SW480 (cell line): ENCODE results near the gene GAK.

Source experiments
- DNase-seq: peaks from one replicate; pipeline ENCODE4 v3.0.0-alpha.2; 2016; ENCODE audit warnings: low spot score

The GAK gene

DNA sequence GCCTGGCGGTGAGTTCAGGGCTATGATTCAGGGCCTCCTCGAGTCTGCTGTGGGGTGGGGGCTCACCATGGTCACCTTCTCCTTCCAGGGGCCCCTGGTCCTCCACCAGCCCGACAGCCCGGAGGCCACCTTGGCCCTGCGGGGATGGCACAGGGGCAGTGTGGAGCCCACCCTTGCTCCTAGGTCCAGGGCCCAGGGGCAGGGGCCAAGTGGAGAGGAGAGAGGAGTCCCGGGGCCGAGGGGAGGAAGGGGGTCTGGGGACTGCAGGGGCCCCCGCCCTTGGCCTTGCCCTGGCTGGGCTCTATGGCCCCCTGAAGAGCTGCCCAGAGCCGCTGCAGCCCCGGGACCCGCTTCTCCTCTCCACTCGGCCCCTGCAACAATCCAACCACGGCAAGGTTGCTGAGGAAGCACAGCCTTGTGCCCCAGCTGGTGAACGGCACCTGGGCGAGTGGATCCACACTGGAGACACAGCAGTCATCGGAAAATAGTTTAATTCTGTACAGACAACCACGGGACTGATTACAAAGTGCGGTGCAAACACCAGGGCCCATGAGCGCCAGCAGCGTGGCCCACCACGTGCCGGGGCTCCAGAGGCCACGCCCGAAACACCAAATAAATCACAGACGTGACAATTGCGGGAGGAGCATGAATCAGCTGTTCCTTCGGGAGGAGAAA is 83.2 kb downstream of the GAK start:
- DNase-seq, result no peak

DNA sequence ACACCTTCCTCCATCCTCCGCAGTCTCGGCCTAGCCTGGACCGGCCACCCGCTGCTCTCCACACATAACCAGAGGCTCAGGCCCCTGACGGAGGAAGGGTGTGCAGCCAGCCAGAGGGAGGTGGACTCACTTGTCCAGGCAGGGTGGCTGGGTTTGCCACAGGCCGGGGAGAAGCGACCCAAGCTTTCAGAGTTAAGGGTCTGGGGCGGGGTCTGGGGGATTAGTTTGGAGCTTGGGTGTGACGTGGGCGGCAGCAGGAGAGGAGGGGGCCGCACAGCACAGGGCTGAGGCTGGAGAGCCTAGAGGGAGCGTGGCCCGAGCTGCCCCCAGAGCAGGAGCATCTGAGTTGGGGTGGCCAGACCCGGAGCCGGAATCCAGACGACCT is 83.8 kb downstream of the GAK start:
- DNase-seq, result no peak

DNA sequence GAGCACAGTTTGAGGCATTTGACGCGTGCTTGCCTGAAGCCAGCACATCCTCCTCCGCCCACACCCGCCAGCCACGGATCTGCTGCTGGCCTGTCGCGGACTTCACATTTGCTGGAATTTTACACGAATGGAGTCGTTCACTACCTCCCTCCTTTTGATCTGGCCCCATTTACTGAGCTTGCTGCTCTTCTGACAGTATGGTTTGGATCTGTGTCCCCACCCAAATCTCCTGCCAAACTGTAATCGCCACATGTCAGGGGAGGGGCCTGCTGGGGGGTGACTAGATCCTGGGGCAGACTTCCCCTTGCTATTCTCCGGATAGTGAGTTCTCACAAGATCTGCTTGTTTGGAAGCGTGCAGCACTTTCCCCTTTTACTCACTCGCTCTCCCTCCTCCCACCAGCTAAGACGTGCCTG is 86.3 kb downstream of the GAK start:
- DNase-seq, result no peak

DNA sequence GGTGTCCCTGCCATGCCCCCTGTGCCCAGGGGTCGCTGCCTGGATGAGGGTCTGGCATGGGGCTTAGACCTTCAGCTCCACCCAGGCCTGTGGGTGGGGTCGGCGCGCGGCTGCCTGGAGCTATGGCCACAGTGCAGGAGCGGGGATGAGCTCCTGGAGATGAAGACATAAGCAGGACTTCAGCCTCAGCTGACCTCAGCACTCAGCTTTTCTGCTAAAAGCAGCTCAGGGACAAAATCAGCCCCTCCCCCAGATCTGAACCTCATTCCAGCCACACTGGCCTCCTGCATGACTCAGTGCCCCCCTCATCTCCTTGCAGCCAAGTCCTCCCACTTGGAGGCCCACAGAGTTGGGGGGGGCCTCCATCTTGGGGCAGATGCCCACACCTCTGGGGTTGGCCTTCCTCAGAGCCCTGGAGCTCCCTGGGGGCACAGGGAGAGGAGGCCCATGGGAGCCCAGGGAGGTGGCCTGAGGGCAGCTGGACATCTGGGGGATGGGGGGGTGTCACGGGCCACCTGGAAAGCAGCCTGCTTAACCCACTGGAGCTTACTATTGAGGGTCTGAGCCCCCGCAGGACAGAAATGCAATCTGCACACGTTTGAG is 86.8 kb downstream of the GAK start:
- no peak for DNase-seq

DNA sequence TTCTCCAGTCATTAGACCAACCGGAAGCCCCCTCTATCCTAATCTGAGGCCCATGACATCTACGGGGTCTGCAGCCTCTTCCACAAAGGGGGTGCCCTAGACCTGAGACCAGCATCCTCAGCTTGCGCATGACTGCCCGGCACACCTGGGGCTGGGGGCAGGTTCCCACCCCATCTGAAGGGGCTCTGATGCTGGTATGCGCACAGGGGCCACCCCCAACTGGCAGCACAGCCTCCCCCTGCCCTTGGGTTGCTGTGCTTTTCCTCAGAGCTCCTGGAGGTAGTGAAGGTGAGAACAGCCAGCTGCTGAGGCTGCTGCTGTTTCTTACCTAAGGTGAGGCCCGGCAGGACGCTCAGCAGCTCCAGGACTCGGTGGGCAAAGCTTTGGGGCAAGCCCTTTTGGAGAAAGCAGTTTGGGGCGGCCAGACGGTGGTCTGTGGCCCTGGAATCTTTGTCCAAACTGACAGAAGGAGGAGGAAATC is 87.3 kb downstream of the GAK start:
- no peak for DNase-seq

DNA sequence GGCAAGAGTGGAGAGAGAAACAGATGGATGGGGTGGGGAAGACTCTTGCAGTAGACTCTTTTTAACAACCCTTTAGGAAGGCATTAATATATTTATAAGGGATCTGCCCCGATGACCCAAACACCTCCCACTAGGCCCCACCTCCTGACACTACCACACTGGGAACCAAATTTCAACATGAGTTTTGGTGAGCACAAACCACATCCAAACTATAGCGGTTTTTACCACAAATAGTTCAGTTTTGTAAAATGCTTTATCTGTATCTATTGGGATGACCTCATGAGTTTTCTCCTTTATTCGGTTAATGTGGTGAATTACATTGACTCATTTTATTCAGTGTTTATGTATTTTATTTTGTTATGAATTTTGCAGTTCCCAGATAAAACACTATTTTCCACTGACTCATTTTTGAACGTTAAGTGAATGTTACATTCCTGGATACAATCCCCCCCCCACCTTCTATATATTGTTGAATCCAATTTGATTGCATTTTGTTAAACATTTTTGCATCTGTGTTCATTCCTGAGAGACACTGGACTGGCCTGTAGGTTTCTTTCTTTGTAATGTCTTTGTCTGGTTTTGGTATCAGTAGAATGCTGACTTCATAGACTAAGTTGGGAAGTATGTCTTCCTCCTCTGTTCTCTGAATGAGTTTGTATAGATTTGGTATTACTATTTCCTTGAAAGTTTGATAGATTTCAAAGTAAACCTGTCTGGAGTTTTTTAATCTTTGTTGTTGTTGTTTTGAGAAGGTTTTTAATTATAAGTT is 92.3 kb downstream of the GAK start:
- no peak for DNase-seq

DNA sequence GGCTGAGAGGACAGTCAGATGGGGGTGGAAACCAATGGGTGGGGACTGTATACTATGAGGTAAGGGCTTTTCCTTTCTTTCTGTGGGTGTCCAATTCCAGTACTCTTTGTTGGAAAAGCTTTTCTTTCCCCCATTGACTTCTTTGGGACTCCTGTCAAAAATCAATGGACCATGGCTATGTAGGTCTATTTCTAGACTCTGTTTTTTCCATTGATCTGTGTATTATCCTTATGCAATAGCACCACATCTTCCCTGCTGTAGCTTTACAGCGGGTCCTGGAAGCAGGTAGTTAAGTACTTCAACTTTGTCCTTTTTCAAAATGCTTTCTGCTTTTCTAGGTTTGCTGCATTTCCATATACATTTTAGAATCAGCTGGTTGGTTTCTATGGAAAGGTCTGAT is 94.3 kb downstream of the GAK start:
- no peak for DNase-seq

DNA sequence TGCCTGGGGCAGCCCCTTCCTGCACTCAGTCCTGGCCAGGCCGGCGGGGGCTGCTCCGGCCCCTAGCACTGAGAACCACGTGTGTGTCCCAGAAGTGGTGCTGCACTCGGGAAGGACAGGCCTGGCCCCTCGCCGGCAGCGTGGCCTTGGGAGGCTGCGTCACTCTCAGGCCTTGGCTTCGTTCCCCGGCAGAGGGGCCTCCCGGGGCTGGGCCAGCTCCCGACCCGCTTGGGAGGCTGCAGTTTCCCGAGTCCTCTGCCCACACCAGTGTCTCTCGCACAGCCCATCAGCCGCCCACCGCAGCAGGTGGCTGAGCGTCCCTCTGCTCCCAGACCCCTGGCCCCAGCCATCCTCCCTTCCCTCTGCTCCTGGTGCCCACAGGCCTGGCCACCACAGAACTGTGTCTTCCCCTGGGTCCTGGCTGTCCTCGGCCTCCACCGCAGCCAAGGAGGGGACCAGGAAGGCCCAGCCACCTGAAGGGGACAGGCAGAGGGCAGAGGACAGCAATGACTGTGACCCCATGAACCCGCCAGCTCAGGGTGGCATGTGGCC is 95.3 kb downstream of the GAK start:
- DNase-seq, result no peak

DNA sequence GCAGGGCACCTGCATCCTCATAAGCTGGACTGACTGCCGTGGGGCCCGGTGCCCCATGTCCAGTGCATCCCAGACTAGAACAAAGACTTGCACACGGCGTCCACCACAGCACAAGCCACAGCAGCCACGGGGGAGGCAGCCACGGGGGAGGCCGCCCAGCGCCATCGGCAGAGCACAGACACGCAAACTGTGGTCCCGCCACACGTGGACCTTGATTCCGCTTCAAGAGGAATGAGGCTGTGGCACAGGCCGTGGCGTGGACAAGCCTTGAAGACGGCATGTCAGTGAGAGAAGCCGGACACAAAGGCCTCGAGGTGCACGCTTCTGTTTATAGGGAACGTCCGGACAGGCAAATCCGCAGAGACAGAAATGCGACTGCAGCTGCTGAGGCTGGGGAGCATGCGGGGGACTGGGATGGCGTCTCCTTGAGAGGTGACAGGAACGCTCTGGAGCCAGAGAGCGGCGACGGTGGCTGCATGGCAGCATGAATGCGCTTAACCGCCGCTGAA is 96.1 kb downstream of the GAK start:
- DNase-seq, result no peak

DNA sequence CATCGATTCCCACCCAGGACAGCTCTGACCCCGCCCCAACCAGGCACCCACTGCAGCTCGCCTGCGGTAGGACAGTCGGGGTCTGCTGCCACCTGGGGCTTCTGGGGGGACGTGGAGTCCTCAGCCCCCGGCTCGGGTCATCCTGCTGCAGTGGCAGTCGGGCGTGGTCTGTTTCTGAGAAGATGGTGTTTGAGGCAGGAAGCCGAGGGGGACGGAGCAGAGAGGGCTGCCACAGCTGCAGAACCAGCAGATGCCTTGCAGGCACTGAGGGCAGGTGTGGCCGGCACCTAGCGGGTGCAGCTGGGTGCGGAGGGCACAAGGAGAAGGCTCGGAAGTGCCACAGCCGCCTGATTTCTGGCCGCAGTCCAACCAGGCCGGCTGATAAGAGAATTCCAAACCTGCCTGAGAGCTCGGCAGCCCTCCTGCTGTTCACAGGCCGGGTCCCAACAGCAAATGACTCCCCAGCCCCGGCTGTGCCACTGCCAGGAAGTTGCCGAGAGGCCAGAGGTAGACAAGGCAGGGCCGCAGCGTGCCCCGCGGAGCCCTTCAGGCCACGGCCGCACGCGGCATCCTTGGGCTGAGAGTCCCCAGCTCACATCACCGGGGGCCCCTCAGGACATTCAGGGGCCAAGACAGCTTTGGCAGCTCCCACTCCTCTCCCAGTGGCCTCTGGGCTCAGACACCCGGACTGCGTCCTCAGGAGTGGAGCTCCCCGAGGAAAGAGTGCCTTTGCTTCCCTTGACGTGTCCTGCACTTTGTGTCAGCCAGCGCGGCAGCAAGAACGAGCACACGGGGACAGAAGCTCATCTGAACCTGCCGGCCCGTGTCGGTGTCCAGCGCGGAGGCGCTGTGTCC is 96.7 kb downstream of the GAK start:
- DNase-seq, result peak; percentile 21

DNA sequence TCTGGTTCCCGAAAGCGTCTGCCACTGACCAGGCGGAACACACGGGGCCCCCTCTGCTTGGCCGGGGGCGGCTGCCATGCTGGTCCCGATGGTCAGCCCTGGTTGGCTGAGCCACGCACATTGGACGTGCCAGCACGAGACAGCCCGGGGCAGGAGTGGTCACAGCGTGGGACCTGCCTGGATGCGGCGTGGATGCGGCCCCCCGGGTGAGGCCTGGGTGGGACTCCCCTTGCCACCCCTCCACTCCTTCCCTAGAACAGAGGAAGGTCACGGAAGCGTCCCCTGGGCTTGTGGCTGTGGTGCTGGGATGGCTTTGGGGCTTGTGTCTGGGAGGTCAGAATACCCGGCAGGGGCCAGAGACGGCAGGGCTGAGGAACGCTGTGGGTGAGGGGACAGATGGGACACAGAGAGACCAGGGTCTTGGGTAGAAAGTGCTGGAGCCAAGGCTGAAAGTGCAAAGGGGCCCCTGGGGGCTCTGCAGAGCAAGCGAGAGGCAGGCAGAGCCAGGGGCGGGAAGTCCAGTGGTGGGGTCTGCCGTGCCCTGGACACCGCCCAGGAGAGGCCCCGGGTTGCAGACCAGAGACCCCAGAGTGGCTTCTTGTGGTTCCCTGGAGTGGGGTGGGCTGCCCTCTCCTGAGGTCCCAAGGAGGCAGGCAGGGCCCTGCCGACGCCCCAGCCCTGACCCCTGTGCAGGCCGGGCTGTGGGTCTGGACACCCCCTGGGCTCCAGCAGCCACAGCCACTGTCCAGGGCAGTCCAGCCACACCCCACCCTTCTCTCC is 97.6 kb downstream of the GAK start:
- no peak for DNase-seq

DNA sequence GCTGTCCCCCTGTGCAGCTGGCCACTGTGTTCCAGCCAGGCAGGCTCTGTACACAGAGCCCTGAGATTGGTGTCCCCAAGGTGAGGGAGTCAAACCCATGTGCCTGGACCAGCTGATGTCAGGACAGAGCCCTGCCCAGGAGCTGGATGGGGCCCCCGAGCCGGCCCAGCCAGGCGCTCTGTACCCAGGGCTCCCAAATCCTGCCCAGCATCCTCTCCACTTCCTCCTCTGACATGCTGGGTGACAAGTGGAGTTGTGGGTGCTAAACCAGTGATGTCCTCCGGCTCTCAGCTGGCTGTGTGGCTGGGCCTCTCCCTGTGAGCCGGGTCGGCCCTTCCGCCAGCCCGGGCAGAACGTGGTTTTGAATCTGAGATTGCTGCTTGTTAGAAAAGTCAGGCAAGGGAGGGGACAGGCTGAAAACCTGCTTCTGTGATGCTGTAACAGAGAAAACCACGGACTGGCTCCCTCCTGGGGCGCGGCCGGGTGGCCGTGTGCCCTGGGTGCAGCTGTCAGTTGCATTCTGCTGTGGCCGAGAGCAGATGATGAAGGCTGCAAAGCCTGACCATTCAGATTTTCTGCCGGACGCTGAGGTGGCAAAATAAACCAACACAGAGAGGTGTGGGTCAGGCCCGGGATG is 98.3 kb downstream of the GAK start:
- DNase-seq, result no peak

DNA sequence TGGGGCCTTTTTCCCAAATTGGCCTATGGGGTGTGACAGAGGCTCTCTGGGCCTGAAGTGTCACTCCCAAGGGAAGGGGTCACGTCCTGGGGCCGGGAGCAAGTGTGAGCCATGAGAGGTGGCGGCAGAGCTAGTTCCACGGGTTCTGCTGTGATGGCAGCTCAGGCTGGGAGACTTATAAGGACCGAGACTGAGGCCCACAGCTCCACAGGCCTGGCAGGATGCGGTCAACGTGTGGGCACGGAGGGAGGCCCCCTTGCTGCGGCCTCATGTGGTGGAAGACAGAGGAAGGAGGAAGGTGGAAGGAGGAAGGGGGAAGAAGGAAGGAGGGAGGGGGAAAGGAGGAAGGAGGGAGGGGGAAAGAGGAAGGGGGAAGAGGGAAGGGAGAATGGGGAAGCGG is 99.0 kb downstream of the GAK start:
- no peak for DNase-seq

DNA sequence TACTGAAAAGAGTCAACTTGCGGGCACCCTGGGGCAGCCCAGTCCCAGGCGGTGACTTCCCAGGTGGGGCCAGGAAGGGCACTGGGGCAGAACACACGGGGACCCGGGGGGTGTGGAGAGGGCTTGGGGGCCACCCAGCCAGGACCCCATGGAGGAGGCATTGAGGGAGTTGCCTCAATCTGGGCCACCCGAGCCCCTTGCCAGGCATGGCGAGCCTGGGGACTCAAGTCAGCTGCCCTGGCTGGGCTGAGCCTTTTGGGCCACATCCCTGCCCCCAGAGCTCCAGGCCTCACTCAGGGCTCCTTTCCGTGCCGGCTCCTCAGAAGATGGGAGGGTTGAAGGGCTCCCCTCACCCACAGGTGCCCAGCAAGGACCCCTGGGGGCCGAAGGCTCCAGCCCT is 99.6 kb downstream of the GAK start:
- no peak for DNase-seq

DNA sequence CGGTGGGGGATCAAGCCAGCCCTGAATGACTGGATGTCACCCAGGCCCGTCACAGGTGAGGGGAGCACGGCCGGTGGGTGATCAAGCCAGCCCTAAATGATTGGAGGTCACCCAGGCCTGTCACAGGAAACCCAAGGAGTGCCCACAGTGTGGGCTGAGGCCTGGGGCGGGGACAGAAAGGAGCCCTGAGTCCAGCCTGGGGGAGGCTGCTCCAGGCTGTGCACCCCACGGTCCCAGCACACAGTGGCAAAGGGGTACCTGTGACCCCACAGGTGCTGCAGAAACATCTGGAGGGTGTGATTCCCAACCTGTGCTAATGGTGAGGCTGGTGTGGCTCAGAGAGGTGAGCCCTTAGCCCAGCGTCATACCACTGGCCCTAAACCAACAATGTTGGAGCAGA is 100.0 kb downstream of the GAK start:
- no peak for DNase-seq

DNA sequence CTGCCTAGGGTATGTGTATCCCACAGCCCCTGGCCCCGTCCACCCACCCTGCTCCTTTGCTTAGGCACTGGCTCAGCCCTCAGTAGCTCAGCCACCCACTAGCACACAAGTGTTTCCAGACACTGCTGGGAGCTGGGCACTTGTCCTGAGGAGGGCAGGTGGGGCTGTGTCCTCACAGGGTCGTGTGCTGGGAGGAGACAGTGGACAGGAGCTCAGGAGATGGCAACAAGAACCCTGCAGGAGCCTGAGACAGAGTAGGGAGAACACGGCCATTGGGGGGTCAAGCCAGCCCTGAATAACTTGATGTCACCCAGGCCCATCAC is 100.7 kb downstream of the GAK start:
- DNase-seq, result no peak

DNA sequence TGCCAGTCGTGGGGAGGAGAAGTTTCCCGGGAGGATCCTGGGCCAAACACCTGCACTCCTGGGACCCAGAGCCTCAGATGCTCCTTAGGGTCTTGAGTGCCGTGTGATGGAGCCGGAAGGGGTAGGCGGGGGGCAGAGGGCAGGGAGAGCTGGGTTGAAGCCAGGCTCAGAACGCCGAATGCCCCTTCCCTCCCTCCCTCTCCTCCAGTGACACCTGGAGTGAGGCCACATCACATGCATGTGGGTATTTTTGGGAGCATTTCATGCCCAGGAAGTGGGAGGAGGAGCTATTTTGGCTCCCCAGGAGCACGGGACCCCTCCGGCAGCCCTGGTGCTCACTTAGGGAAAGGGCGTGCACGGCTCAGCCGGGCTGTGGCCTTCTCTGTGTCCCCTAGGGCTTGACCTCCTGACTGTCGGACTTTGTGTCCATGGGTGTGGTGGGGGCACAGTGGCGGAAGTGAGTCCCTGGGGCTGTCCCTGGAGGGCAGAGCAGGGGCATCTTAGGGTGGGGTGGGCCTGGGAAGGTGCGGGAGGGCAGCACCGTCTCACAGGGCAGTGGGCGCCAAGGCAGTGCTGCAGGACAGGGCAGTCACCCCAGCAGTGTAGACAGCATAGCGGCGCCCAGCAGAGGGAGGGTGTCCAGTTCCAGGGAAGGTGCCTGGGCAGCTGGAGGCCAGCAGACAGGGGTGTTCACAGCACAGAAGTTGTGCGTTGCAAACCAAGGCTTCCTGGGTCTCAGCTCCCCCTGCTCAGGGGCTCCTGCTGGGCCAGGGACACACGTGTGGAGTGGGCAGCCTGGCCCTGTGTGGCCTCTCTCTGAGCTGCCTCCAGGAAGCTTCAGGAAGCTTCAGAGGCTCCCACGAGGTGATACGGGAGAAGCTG is 101.3 kb downstream of the GAK start:
- DNase-seq, result no peak

DNA sequence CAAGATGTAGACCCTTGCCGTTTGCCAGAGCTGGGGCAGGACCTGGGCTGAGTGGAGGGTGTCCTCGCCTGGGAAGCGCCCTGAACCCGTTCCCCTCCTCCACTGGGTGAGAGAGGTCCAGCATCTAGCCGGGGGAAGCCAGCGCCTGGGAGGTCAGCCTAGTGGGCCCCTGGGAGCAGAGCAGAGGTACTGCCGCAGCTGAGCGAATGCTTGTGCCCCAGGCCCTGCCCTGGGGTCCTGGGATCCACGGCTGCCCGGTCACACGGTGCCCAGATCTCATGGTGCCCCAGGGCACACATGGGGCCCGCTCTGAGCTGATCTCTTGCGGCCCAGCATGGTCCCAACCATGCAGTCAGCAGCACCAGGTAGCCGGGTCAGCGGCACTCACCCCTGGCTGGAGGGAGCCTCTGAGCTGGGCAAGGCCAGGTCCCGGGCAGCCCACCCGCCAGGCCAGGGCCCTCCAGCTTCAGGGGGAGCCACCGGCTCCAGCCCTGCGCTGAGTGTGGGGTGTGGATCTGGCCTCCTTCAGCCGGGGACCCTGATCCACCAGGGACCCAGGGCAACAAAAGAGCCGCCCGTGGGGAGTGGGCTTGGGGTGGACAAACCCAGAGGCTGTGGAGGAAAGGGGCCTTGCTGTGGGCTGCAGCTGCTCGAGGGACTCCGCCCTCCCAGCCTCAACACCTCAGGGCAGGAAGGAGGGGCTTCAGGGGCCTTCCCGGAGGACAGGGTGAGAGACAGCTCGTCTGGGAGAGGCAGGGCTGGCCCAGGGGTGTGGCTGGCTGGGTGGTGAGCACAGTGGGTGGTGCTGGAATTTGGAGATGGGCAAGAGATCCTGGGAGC is 102.1 kb downstream of the GAK start:
- no peak for DNase-seq

DNA sequence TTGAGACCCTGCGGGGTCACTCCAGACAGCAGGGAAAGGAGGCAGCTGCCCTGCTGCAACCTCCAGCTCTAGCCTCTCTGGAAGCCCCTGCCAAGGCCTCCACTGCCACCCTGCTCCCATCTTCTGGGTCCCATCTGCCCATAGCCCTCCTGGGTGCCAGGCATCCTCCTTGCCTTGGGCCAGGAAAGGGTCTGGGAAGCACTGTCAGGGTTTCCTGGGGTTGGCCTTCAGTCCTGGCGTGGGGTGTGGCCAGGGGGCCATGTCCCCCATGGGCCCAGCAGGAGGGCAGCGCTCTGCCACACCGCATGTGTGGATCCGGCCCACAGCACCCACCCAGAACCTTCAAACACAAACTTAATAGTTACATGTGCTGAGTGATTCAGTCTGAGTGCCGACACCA is 102.8 kb downstream of the GAK start:
- no peak for DNase-seq
